BLaER1 treated with 17β-estradiol and CSF1 and Interleukin-3, amounts not matched to agents 10 nM and 100 nM (cell line): Measurements from ENCODE around the gene UBE2L6.
"Not testable (repeated sequence)": the region's sequence is repeated elsewhere in the genome, so short reads cannot be mapped to it uniquely, and the experiment has no call there.

ENCODE experiments used
- H3K27ac ChIP-seq, 11 experiments: shearing (Covaris generic); formaldehyde crosslinking; 2 replicates each; pipeline ENCODE4 v1.8.1; 2022
- H3K27me3 ChIP-seq, 11 experiments: shearing (Covaris generic); formaldehyde crosslinking; 2 replicates each; pipeline ENCODE4 v1.8.1; 2022
- H3K36me3 ChIP-seq, 11 experiments: shearing (Covaris generic); formaldehyde crosslinking; 2 replicates each; pipeline ENCODE4 v1.8.1; 2022
- H3K4me1 ChIP-seq, 10 experiments: shearing (Covaris generic); formaldehyde crosslinking; 2 replicates each; pipeline ENCODE4 v1.8.1; 2022
- H3K4me2 ChIP-seq, 11 experiments: shearing (Covaris generic); formaldehyde crosslinking; 2 replicates each; pipeline ENCODE4 v1.8.1; 2022
- H3K4me3 ChIP-seq, 10 experiments: shearing (Covaris generic); formaldehyde crosslinking; 2 replicates each; pipeline ENCODE4 v1.8.1; 2022
- H3K9ac ChIP-seq, 11 experiments: shearing (Covaris generic); formaldehyde crosslinking; 2 replicates each; pipeline ENCODE4 v1.8.1; 2022
- H3K9me3 ChIP-seq, 11 experiments: shearing (Covaris generic); formaldehyde crosslinking; replicated peaks in 1 of 11; 2 replicates each; pipeline ENCODE4 v1.8.1; 2022
- H4K20me1 ChIP-seq, 11 experiments: shearing (Covaris generic); formaldehyde crosslinking; 2 replicates each; pipeline ENCODE4 v1.8.1; 2022
- Cebpa-rat ChIP-seq, 11 experiments: shearing (Covaris generic); IDR thresholded peaks; 2 replicates each; pipeline ENCODE4 v1.8.1; 2022

The UBE2L6 gene

GRCh38 chr11:57545883-57546282, 21.6 kb downstream of the UBE2L6 start:
- TF ChIP-seq Cebpa-rat (IDR thresholded peaks at IDR 0.05), result no peak

DNA sequence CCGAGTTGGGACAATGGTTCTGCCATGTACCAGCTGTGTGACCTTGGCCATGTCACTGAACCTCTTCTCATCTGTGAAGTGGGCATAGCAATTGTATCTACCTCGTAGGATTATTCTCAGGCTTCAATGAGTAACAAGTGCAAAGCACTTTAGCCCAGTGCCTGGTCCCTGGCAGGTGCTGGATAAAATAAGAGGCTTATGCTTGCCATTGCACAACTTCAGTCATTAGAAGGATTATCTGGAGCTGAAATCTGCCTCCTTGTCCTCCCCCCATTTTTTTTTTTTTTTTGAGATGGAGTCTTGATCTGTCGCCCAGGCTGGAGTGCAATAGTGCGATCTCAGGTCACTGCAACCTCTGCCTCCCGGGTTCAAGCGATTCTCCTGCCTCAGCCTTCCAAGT, 22.9 kb downstream of the UBE2L6 start:
- Histone ChIP-seq H3K4me2 (no peak overlapping the region), H3K4me1 (peaks cover 14 to 17% (median 16%) of the 10 kb centered on the region in 10 experiments), H3K27ac (no peak overlapping the region), H4K20me1 (0 out of 22 replicates have a peak, but pooled peaks cover 0 to 4% (median 0%) of the 10 kb centered on the region in 11 experiments), H3K36me3 (peaks cover 4 to 15% (median 7%) of the 10 kb centered on the region in 11 experiments; a peak in 21 of 22 replicates), H3K27me3 (no peaks in the 10 kb centered on the region), H3K9ac (no peak overlapping the region), H3K4me3 (no peak overlapping the region), H3K9me3 (no peaks in the 10 kb centered on the region)
- TF ChIP-seq Cebpa-rat (IDR thresholded peaks at IDR 0.05), result no peak

More at GRCh38 chr11:57545883-57546282, 21.6 kb downstream of the UBE2L6 start:
- H4K20me1 ChIP-seq, result peaks cover 0 to 4% (median 0%) of the 10 kb centered on the region in 11 experiments; a peak in 1 of 22 replicates
- H3K9ac ChIP-seq, result no peak overlapping the region
- H3K27ac ChIP-seq, result no peak overlapping the region
- H3K27me3 ChIP-seq, result no peaks in the 10 kb centered on the region
- no peaks in the 10 kb centered on the region for H3K9me3 ChIP-seq
- peaks cover 14 to 17% (median 16%) of the 10 kb centered on the region in 10 experiments for H3K4me1 ChIP-seq
- H3K36me3 ChIP-seq, result peaks cover 17 to 28% (median 20%) of the 10 kb centered on the region in 11 experiments
- no peak overlapping the region for H3K4me3 ChIP-seq
- H3K4me2 ChIP-seq, result no peak overlapping the region

- TF ChIP-seq Cebpa-rat (IDR thresholded peaks at IDR 0.05), result no peak
- Histone ChIP-seq H3K9ac (no peak overlapping the region), H3K27ac (no peak overlapping the region), H3K4me3 (no peak overlapping the region), H3K9me3 (no peaks in the 10 kb centered on the region), H3K4me2 (no peak overlapping the region), H3K36me3 (peaks cover 0 to 6% (median 0%) of the 10 kb centered on the region in 11 experiments; a peak in 3 of 22 replicates), H3K27me3 (no peaks in the 10 kb centered on the region), H4K20me1 (0 out of 22 replicates have a peak, but pooled peaks cover 0 to under 1% (median 0%) of the 10 kb centered on the region in 11 experiments), H3K4me1 (peaks cover 14 to 17% (median 16%) of the 10 kb centered on the region in 10 experiments)
These were observed 23.9 kb downstream of the UBE2L6 start for GRCh38 chr11:57543593-57543992.

- Histone ChIP-seq H3K4me1 (peaks cover 7 to 13% (median 9%) of the 10 kb centered on the region in 10 experiments), H3K4me3 (no peak overlapping the region), H3K9ac (no peak overlapping the region), H3K27me3 (no peaks in the 10 kb centered on the region), H3K27ac (no peak overlapping the region), H3K4me2 (no peak overlapping the region), H3K36me3 (peaks cover 0 to 6% (median 0%) of the 10 kb centered on the region in 11 experiments; a peak in 2 of 22 replicates), H3K9me3 (no peaks in the 10 kb centered on the region), H4K20me1 (no peaks in the 10 kb centered on the region)
- no peak for TF ChIP-seq Cebpa-rat (IDR thresholded peaks at IDR 0.05)
These were observed 24.9 kb downstream of the UBE2L6 start for GRCh38 chr11:57542582-57542981.

- Histone ChIP-seq H3K4me1 (peaks cover 0 to 5% (median 0%) of the 10 kb centered on the region in 10 experiments; a peak in 3 of 20 replicates), H3K4me3 (no peak overlapping the region), H3K36me3 (no peaks in the 10 kb centered on the region), H3K9ac (no peak overlapping the region), H3K4me2 (no peak overlapping the region), H3K9me3 (no peaks in the 10 kb centered on the region), H4K20me1 (no peaks in the 10 kb centered on the region), H3K27me3 (no peaks in the 10 kb centered on the region), H3K27ac (no peak overlapping the region)
- TF ChIP-seq Cebpa-rat (IDR thresholded peaks at IDR 0.05), result no peak
These were observed 26.3 kb downstream of the UBE2L6 start for GRCh38 chr11:57541169-57541568.

GRCh38 chr11:57539342-57539741, 28.1 kb downstream of the UBE2L6 start:
- Histone ChIP-seq H3K4me1 (peaks cover 0 to 5% (median 0%) of the 10 kb centered on the region in 10 experiments; a peak in 3 of 20 replicates), H3K4me3 (no peak overlapping the region), H3K36me3 (no peaks in the 10 kb centered on the region), H3K9ac (no peak overlapping the region), H4K20me1 (no peaks in the 10 kb centered on the region), H3K9me3 (no peaks in the 10 kb centered on the region), H3K27me3 (no peaks in the 10 kb centered on the region), H3K27ac (no peak overlapping the region), H3K4me2 (no peak overlapping the region)
- TF ChIP-seq Cebpa-rat (IDR thresholded peaks at IDR 0.05), result no peak

- Histone ChIP-seq H3K27ac (no peak within 1 kb of the TSS), H3K9me3 (no peaks in the 10 kb centered on the region), H3K9ac (no peak within 1 kb of the TSS), H3K4me2 (peak within 1 kb of the TSS in 2 of 11 experiments; percentile 2 to 28; a peak in 1 of 22 replicates), H3K27me3 (no peaks in the 10 kb centered on the region), H3K4me3 (no peak within 1 kb of the TSS), H3K36me3 (no peaks in the 10 kb centered on the region), H4K20me1 (no peaks in the 10 kb centered on the region), H3K4me1 (peaks cover 0 to 5% (median 0%) of the 10 kb centered on the region in 10 experiments; a peak in 3 of 20 replicates)
- no peak for TF ChIP-seq Cebpa-rat (IDR thresholded peaks at IDR 0.05)
These were observed 30.4 kb downstream of the UBE2L6 start, which contains the start of gene SMTNL1 for GRCh38 chr11:57536947-57537619. Gene SMTNL1 (plus strand): TSS chr11:57537595. CDS start chr11:57542643, 5,048 bp downstream.

- not testable (repeated sequence) for H3K9me3 ChIP-seq, H3K9ac ChIP-seq, H3K27ac ChIP-seq, H4K20me1 ChIP-seq, H3K4me2 ChIP-seq, H3K36me3 ChIP-seq, H3K4me3 ChIP-seq, H3K27me3 ChIP-seq
- peaks cover 12 to 20% (median 15%) of the 10 kb centered on the region in 10 experiments for H3K4me1 ChIP-seq
These were observed 33.0 kb downstream of the UBE2L6 start for GRCh38 chr11:57534449-57534848.

DNA sequence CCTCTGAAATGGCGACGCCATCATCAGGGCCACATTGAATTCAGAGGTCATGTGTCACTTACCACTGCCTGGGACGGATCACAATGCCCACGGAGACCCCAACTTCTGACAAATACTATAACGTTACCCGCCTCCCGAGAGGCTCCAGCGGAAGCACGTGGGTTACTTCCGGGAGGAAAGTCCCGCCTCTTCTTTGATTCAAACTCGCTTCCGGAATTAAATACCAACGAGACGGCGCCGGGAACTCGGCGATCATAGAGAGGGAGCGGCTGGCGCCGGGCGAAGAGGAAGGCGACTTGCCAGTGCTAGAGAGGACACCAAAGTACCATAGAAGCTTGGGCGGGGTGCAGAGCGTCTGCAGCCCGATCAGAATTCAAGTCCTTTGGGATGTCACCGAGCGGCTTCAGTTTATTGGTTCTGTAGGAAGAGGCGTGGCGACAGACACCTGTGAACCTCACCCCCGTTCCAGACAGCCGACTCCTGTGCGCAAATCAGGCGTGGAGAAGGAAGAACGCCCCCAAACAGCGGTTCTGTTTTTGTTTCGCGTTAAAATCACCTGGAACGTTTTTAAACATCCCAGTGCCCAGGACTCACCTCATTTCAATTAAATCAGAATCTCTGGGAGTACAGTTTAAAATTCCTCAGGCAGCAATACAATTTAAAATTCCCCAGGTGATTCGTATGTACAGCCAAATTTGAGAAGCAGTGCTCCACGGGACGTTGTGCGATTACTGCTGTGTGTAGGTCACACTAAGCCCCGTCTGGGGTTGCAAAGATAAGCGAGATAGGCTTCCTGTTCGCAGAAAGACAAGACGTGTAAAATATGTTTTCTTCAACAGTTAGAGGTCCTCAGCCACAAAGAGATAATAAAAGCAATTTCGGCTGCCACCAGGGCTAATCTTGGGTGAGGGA, 36.6 kb downstream of the UBE2L6 start, which contains the start of gene TIMM10:
Gene TIMM10, minus strand, starts transcription at position 159 of the 912 bp plus-strand sequence. CDS start 565 bp downstream, outside the sequence.
- Histone ChIP-seq H3K9me3 (no peaks in the 10 kb centered on the region), H3K4me3 (peak within 1 kb of the TSS; percentile 73 to 94 (median 80)), H3K4me2 (peak within 1 kb of the TSS; percentile 87 to 99 (median 94)), H3K9ac (peak within 1 kb of the TSS; percentile 77 to 92 (median 84)), H3K36me3 (peaks cover 4 to 29% (median 19%) of the 10 kb centered on the region in 11 experiments; a peak in 18 of 22 replicates), H3K27ac (peak within 1 kb of the TSS; percentile 45 to 90 (median 83); a peak in 21 of 22 replicates), H3K4me1 (peaks cover 22 to 33% (median 24%) of the 10 kb centered on the region in 10 experiments), H3K27me3 (no peaks in the 10 kb centered on the region), H4K20me1 (peaks cover 0 to 27% (median 16%) of the 10 kb centered on the region in 11 experiments; a peak in 11 of 22 replicates)
- TF ChIP-seq Cebpa-rat (IDR thresholded peaks at IDR 0.05), result no peak
